ENCODE measurements around the gene EREG.

Gene EREG, protein sequence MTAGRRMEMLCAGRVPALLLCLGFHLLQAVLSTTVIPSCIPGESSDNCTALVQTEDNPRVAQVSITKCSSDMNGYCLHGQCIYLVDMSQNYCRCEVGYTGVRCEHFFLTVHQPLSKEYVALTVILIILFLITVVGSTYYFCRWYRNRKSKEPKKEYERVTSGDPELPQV

GRCh38 chr4:74364652-74365491 lies at the start of gene EREG:
Gene EREG, plus strand, starts transcription at chr4:74365145. Its CDS starts 164 bp downstream, at chr4:74365309.
- peaks cover 37% of the 10 kb centered on the region for H3K79me2 ChIP-seq (ENCODE audit: control insufficient read depth, insufficient read depth, low read length, unreplicated experiment)

DNA sequence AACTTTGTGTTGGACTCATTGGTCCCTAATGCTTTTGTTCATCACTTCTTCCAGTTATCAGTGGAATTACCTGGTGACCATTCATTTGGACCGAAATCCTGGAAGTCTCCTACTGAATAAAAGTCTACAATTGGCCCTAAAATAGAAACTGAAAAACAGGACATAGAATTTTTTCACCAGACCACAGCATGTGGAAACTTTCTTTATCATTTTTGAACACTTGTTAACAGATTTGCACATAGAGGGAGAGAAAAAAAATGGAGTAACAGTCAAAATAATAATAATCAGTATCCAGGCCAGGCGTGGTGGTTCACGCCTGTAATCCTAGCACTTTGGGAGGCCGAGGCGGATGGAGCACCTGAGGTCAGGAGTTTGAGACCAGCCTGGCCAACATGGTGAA lies 49.6 kb upstream of the EREG start:
- Histone ChIP-seq H2AFZ (ENCODE audit: low read length, unreplicated experiment) (no peak overlapping the region), H3K79me2 (ENCODE audit: control insufficient read depth, insufficient read depth, low read length, unreplicated experiment) (no peaks in the 10 kb centered on the region), H3K27ac (ENCODE audit: low read depth, low read length) (no peak overlapping the region), H3K4me3 (ENCODE audit: low read depth, low read length) (no peak overlapping the region), H3K36me3 (ENCODE audit: insufficient read depth, low read length) (no peaks in the 10 kb centered on the region), H3K27me3 (ENCODE audit: insufficient read depth, low read length) (no peaks in the 10 kb centered on the region), H3K4me1 (ENCODE audit: control insufficient read depth, insufficient read depth, low read length, unreplicated experiment) (peaks cover 3% of the 10 kb centered on the region)

More at GRCh38 chr4:74364652-74365491, at the start of gene EREG:
- Histone ChIP-seq H3K4me3 (ENCODE audit: low read depth, low read length) (peak within 1 kb of the TSS; percentile 80), H3K36me3 (ENCODE audit: insufficient read depth, low read length) (no peaks in the 10 kb centered on the region), H3K27me3 (ENCODE audit: insufficient read depth, low read length) (no peaks in the 10 kb centered on the region), H3K27ac (ENCODE audit: low read depth, low read length) (peak within 1 kb of the TSS; percentile 81), H2AFZ (ENCODE audit: low read length, unreplicated experiment) (peak within 1 kb of the TSS; percentile 81), H3K4me1 (ENCODE audit: control insufficient read depth, insufficient read depth, low read length, unreplicated experiment) (peaks cover 16% of the 10 kb centered on the region)

GRCh38 chr4:74316397-74316796 lies 48.5 kb upstream of the EREG start:
- Histone ChIP-seq H3K79me2 (ENCODE audit: control insufficient read depth, insufficient read depth, low read length, unreplicated experiment) (no peaks in the 10 kb centered on the region), H2AFZ (ENCODE audit: low read length, unreplicated experiment) (no peak overlapping the region), H3K36me3 (ENCODE audit: insufficient read depth, low read length) (no peaks in the 10 kb centered on the region), H3K4me1 (ENCODE audit: control insufficient read depth, insufficient read depth, low read length, unreplicated experiment) (peaks cover 7% of the 10 kb centered on the region), H3K27me3 (ENCODE audit: insufficient read depth, low read length) (no peaks in the 10 kb centered on the region), H3K4me3 (ENCODE audit: low read depth, low read length) (no peak overlapping the region), H3K27ac (ENCODE audit: low read depth, low read length) (no peak overlapping the region)

GRCh38 chr4:74317616-74318246 lies 47.2 kb upstream of the EREG start:
- Histone ChIP-seq H3K4me3 (ENCODE audit: low read depth, low read length) (no peak overlapping the region), H3K79me2 (ENCODE audit: control insufficient read depth, insufficient read depth, low read length, unreplicated experiment) (no peaks in the 10 kb centered on the region), H2AFZ (ENCODE audit: low read length, unreplicated experiment) (no peak overlapping the region), H3K27me3 (ENCODE audit: insufficient read depth, low read length) (no peaks in the 10 kb centered on the region), H3K36me3 (ENCODE audit: insufficient read depth, low read length) (no peaks in the 10 kb centered on the region), H3K27ac (ENCODE audit: low read depth, low read length) (no peak overlapping the region), H3K4me1 (ENCODE audit: control insufficient read depth, insufficient read depth, low read length, unreplicated experiment) (peaks cover 7% of the 10 kb centered on the region)

DNA sequence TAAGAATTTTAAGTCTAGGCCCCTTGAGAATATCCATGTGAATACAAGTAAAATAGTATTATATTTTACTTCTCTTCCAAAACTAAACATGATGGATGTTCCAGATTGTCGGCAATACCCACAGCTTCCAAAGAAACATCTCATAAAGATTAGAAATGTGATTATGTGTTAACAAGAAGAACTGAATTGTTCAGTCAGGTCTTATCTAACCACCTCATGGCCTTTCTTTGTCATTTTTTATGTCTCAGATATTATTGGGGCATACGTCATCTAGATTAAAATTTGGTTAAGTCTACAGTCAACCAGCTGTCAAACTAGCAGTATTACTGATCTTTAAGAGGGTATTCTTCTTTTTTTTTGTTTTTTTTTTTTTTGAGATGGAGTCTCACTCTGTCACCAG lies 46.7 kb upstream of the EREG start:
- H3K4me3 ChIP-seq (ENCODE audit: low read depth, low read length), result no peak overlapping the region
- H2AFZ ChIP-seq (ENCODE audit: low read length, unreplicated experiment), result no peak overlapping the region
- peaks cover 7% of the 10 kb centered on the region for H3K4me1 ChIP-seq (ENCODE audit: control insufficient read depth, insufficient read depth, low read length, unreplicated experiment)
- no peaks in the 10 kb centered on the region for H3K36me3 ChIP-seq (ENCODE audit: insufficient read depth, low read length)
- no peaks in the 10 kb centered on the region for H3K79me2 ChIP-seq (ENCODE audit: control insufficient read depth, insufficient read depth, low read length, unreplicated experiment)
- no peak overlapping the region for H3K27ac ChIP-seq (ENCODE audit: low read depth, low read length)
- H3K27me3 ChIP-seq (ENCODE audit: insufficient read depth, low read length), result no peaks in the 10 kb centered on the region

DNA sequence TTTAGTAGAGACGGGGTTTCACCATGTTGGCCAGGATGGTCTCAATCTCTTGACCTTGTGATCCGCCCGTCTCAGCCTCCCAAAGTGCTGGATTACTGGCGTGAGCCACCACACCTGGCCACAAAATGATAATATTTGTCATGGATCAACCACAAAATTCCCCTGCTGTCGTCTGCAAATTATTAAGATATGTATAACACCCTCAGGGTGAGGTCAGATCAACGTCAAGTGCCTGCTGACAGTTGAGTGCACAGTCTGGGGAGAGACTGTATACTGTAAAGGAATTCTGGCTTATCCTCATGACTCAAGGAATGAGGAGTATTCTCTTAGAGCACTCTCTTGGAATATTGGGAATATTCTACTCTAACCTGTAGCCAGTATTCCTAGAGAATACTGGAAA lies 45.5 kb upstream of the EREG start:
- Histone ChIP-seq H2AFZ (ENCODE audit: low read length, unreplicated experiment) (no peak overlapping the region), H3K36me3 (ENCODE audit: insufficient read depth, low read length) (no peaks in the 10 kb centered on the region), H3K27me3 (ENCODE audit: insufficient read depth, low read length) (no peaks in the 10 kb centered on the region), H3K27ac (ENCODE audit: low read depth, low read length) (no peak overlapping the region), H3K4me3 (ENCODE audit: low read depth, low read length) (no peak overlapping the region), H3K79me2 (ENCODE audit: control insufficient read depth, insufficient read depth, low read length, unreplicated experiment) (no peaks in the 10 kb centered on the region), H3K4me1 (ENCODE audit: control insufficient read depth, insufficient read depth, low read length, unreplicated experiment) (peaks cover 7% of the 10 kb centered on the region)

GRCh38 chr4:74320559-74321118 lies 44.3 kb upstream of the EREG start:
- H3K27ac ChIP-seq (ENCODE audit: low read depth, low read length), result no peak overlapping the region
- peak overlapping the region; percentile 33; the same call in 1 of the 2 replicates for H3K4me3 ChIP-seq (ENCODE audit: low read depth, low read length)
- H3K27me3 ChIP-seq (ENCODE audit: insufficient read depth, low read length), result no peaks in the 10 kb centered on the region
- H3K36me3 ChIP-seq (ENCODE audit: insufficient read depth, low read length), result no peaks in the 10 kb centered on the region
- no peaks in the 10 kb centered on the region for H3K79me2 ChIP-seq (ENCODE audit: control insufficient read depth, insufficient read depth, low read length, unreplicated experiment)
- H2AFZ ChIP-seq (ENCODE audit: low read length, unreplicated experiment), result peak overlapping the region; percentile 26
- peaks cover 7% of the 10 kb centered on the region for H3K4me1 ChIP-seq (ENCODE audit: control insufficient read depth, insufficient read depth, low read length, unreplicated experiment)

GRCh38 chr4:74322301-74322700 lies 42.6 kb upstream of the EREG start:
- H3K27ac ChIP-seq (ENCODE audit: low read depth, low read length), result no peak overlapping the region
- H3K79me2 ChIP-seq (ENCODE audit: control insufficient read depth, insufficient read depth, low read length, unreplicated experiment), result no peaks in the 10 kb centered on the region
- no peak overlapping the region for H2AFZ ChIP-seq (ENCODE audit: low read length, unreplicated experiment)
- H3K27me3 ChIP-seq (ENCODE audit: insufficient read depth, low read length), result no peaks in the 10 kb centered on the region
- H3K4me1 ChIP-seq (ENCODE audit: control insufficient read depth, insufficient read depth, low read length, unreplicated experiment), result peaks cover 7% of the 10 kb centered on the region
- no peaks in the 10 kb centered on the region for H3K36me3 ChIP-seq (ENCODE audit: insufficient read depth, low read length)
- no peak overlapping the region for H3K4me3 ChIP-seq (ENCODE audit: low read depth, low read length)

DNA sequence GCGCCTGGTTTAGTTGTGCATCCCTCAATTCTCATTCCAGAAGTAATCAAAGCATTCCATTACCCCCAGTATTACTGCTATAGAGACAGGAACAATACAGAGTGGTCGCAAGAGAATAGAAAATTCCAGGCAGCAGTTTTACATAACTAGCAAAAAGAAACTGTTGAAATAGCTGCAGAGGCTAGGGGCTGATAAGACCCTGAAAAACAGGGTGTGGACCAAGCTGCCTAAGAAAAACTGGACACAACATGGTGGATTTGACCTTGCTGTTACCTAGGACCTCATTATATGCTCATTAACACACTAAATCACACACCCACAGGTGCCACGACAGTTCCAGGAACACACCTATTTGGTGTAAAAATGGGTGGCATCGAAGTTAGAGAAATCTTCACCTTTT lies 41.3 kb upstream of the EREG start:
- H3K36me3 ChIP-seq (ENCODE audit: insufficient read depth, low read length), result no peaks in the 10 kb centered on the region
- no peak overlapping the region for H2AFZ ChIP-seq (ENCODE audit: low read length, unreplicated experiment)
- H3K4me1 ChIP-seq (ENCODE audit: control insufficient read depth, insufficient read depth, low read length, unreplicated experiment), result peaks cover 11% of the 10 kb centered on the region
- no peaks in the 10 kb centered on the region for H3K79me2 ChIP-seq (ENCODE audit: control insufficient read depth, insufficient read depth, low read length, unreplicated experiment)
- H3K4me3 ChIP-seq (ENCODE audit: low read depth, low read length), result no peak overlapping the region
- no peaks in the 10 kb centered on the region for H3K27me3 ChIP-seq (ENCODE audit: insufficient read depth, low read length)
- no peak overlapping the region for H3K27ac ChIP-seq (ENCODE audit: low read depth, low read length)

GRCh38 chr4:74324262-74324661 lies 40.7 kb upstream of the EREG start:
- peaks cover 11% of the 10 kb centered on the region for H3K4me1 ChIP-seq (ENCODE audit: control insufficient read depth, insufficient read depth, low read length, unreplicated experiment)
- H3K36me3 ChIP-seq (ENCODE audit: insufficient read depth, low read length), result no peaks in the 10 kb centered on the region
- no peak overlapping the region for H3K4me3 ChIP-seq (ENCODE audit: low read depth, low read length)
- H3K27ac ChIP-seq (ENCODE audit: low read depth, low read length), result no peak overlapping the region
- no peaks in the 10 kb centered on the region for H3K79me2 ChIP-seq (ENCODE audit: control insufficient read depth, insufficient read depth, low read length, unreplicated experiment)
- no peak overlapping the region for H2AFZ ChIP-seq (ENCODE audit: low read length, unreplicated experiment)
- H3K27me3 ChIP-seq (ENCODE audit: insufficient read depth, low read length), result no peaks in the 10 kb centered on the region
